HG02623 (cell line): ENCODE measurements around the gene WNT7A.

Experiments
- ATAC-seq: cut with Tn5 transposase; IDR thresholded peaks from one replicate; pipeline ENCODE4 v1.9.1; 2021; ENCODE audit warnings: moderate library complexity; ENCODE audit not compliant: unreplicated experiment

Gene WNT7A

DNA sequence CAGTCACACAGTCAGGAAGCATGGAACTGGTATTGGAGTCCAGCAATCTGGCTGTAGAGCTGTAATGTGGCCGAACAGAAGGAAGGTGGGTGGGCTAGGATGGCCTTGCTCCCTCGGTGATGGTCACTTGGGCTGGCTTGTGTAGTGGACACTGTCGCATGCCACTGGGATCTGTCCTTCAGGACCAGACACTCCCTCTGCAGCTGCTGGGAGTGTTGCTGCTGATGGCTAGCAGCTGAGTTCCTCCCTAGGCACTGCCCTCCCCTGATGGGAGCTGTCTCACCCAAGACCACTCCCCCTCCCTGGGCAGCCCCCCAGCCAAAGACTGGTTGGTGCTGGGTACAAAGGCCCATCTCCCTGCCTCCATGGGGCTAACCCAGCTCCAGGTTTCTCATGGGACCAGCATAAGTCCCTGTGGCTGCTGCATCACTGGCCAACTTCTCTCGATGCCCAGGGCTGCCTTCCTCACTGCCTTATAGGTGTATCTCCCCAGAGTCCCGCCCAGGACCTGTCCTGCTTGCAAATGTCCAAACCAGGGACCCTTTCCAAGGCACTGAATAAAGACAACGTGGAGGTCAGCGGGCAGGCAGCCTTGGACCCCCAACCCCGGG, 48.4 kb downstream of the WNT7A start:
- no peak for ATAC-seq

DNA sequence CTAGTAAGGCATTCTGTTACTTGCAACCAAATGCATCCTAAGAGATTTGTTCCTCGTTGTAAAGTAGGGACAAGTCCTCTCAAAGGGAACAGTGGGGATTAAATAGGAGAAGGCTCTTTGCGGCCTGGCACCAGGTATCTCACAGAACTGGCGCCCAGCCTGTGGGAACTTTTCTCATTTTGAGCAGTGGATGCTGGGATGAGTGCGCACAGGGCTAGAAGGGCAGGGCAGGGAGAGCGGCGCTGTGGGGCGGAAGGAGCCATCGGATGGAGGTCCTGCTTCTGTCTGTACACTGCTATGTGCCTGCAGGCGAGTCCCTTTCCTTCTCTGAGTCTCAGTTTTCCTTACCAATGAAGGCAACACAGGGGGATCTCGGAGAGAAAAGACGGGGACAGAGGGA, 50.6 kb downstream of the WNT7A start:
- ATAC-seq, result no peak

DNA sequence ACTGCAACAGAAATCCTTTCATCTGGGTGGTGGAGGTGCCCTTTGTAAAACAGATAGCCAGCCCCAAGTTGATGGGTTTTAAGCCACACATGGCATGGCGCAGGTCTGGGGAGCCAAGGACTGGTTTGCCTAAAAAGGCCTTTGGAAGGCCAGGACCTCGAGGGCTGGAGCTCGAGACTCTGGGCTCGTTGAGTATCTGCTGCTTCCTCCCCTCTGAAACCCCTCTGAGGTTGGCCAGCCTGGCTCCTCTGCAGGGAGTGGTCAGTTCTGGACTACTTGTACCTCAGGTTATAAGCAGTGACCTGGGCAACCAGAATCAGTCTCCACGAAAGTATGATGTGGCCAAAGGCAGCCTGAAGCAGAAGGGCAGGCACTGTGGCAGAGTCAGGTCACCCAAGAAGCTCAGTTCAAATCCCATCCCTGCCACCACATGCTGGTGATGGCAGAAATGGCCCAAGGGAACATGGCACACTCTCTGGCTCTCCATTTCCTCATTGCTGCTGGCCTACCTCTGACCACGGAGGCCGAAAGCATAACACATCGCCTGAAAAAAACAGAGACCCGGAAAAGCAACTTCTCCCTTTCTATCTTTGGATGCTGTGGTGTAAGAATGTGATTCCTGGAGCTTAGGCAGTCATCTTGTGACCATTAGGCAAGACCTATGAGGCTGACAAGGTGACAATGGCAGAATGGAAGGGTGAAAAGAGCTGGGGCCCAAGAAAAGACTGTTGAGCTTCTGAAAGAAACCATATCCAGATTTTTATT, 51.2 kb downstream of the WNT7A start:
- ATAC-seq, result no peak

DNA sequence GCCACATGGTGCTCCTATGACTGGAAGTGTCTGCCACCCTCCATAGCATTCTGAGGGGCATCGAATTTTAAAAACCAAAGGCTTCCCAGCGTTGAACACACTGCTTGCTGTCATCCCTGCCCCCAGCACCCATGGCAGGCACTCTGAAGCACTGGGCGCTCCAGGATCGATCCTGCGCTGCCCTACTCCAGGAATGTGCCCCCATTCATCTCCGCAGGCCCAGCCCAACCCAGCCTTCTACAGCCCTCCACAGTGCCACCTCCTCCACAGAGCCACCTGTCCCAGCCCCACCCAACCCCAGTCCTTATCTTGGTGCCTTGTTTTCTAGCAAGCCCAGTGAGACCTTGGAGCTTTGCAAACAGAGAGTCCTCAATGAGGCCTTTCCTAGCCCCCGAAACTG, 52.2 kb downstream of the WNT7A start:
- ATAC-seq, result no peak

- no peak for ATAC-seq
Observed at GRCh38 chr3:13827256-13827655, 52.6 kb downstream of the WNT7A start.

DNA sequence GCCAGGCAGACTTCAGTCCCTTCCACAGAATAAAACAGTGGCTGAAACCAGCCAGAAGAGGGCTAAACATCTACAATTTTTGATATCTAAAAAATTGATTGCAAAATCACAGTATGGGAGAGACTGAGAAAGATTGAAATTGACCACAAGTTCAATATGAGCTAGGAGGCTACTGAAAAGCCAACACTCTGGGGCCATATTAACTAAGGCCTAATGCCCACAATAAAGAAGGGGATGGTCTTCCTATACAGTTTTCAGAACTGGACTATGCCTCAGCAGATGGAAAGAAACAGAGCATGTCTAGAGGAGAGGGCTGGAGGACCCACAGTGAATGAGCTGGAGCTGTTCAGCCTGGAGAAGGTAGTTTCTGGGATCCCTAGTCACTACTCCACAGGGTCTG, 53.2 kb downstream of the WNT7A start:
- no peak for ATAC-seq

DNA sequence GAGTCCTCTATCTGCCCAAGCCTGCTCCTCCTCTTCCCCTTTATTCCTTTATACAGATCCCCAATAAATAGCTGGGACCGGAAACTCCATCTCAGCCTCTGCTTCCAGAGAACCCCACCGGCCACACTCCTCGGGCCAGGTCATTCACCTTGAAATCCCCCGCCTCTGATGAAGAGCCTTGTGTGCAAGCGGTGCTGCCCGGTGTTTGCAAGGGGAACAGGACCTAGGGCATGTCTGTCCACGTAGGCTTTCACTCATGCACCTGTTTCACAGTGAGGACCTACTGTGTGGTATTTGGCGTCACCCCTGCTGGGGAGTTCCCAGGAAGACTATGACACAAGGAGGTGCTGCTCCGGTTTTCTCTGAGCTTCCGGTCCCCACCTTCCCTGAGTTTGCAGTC, 54.0 kb downstream of the WNT7A start:
- ATAC-seq, result no peak

DNA sequence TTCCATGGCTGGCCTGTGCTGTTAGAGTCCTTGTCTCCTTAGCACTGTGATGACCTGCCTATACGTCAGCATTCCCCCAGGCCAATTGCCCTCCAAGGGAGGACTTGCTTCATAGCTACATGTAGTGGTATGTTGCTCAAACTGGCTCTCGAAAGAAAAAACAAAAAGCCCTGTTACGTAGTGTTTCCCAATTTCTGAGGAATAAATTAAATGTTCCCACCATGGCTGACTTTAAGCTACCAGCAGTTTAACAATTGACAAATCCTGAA, 54.6 kb downstream of the WNT7A start:
- ATAC-seq, result no peak

DNA sequence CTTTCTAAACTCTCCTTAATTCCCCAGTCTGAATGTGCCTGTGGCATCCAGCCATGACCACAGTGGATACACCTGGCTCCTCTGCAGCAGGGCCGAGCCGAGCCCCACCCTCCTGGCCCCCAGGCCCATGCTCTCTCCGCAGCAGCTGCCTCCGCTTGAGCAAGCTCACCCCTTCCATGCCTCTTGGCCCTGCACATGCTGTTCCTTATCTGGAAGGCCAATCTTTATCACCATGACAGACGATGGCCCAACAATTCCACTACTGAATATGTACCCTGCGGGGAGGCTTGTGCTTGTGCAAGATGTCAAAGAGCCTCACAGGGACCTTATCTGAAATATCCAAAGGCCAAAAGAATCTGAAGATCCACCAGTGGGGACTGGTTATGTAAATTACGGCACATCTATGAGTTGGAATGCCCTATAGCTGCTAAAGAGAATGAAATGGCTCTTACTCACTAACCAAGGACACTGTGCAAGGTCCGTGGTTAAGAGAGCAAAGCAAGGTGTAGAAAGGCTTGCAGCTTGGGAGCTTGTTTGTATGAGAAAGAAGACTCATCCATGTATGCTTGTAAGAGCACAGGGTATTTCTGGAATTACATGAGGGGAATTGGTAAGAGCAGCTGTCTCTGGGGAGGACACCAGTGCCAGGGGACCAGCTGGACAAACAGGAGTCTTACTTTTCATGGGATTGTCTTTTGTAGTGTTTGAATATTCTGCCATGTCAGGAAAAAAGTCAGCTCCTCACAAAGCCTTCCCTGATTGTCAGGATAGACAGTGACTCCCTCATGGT, 55.2 kb downstream of the WNT7A start:
- ATAC-seq, result no peak

DNA sequence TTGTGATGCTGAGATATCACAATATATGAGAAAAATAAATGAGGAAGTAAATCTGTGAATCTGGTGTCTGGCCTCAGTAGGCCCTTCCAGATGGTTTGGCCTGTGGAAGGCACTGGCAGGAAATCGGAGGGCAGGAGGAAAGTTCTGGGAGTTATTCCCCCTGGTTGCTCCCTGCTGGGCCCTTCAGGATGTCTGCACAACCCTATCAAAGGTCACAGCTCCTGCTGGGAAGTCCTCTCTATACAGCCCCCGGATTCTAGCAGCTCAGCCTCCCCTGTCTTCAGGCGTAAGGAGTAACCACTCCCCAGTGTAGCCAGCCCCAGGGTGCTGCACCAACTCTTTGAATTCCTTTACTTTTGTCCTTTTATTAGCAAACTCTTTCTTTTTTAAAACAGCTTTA, 56.2 kb downstream of the WNT7A start:
- no peak for ATAC-seq

DNA sequence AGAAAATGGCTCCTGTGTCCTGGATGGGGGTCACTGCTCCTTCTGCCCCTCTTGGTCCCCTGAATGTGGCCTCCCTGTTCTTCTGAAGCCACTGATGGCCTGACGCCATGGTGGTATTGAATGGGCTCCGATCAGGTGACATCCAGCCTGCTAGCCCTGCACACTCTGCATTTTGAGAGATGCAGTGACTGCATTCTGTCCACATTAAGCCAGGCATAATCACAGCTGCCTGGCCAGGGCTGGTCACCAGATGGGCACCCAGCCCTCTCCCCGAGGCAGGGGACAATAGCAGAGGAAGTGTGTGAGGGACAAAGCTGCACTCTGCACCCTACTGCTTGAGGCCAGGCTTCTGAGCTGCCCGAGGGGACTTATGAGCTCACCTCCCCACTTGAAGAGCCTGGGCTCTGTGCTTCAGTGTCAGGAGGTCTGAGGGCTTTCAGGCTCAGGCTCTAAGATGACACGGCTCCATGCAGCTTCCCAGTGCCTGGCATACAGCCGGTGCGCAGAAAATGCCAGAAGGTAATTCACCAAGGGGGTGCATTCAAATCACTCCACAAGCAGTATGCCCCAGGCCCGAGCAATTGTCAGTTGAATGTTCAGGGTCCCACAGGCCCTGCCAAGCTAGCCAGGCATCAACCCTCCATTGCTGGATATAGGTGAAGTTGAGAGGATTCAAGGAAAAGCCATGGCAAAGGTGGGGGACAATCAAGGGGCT, 56.8 kb downstream of the WNT7A start:
- ATAC-seq, result no peak

- no peak for ATAC-seq
Observed at GRCh38 chr3:13822042-13822441, 57.8 kb downstream of the WNT7A start.

DNA sequence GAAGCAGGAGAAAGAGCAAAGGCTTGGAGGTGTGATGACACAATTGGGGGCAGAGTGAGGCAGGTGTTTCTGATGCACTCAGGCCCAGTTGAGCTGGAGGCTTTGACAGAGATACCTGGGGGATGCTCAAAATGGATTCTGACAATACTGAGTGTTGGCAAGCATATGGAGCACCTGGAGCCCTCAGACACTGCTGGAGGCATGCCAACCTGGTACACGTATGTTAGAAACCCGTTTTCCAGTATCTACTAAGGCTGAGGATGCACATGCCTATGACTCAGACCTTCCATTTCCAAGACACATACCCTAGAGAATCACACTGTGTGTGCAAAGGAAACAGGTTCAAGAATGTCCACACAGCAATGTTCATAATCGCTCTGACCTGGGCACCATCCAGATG, 58.7 kb downstream of the WNT7A start:
- no peak for ATAC-seq

DNA sequence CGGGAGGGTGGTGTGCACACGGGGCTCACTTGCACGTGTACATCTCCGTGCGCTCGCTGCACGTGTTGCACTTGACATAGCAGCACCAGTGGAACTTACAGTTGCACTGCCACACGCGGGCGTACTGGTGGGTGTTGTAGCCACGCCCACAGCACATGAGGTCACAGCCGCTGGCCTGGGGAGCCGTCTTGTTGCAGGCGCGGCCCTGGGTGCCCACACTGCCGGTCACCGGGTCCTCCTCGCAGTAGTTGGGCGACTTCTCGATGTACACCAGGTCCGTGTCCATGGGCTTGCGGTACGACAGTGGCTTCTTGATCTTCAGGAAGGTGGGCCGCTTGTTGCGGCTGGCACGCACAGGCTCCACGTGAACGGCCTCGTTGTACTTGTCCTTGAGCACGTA, 61.0 kb downstream of the WNT7A start:
- ATAC-seq, result no peak

DNA sequence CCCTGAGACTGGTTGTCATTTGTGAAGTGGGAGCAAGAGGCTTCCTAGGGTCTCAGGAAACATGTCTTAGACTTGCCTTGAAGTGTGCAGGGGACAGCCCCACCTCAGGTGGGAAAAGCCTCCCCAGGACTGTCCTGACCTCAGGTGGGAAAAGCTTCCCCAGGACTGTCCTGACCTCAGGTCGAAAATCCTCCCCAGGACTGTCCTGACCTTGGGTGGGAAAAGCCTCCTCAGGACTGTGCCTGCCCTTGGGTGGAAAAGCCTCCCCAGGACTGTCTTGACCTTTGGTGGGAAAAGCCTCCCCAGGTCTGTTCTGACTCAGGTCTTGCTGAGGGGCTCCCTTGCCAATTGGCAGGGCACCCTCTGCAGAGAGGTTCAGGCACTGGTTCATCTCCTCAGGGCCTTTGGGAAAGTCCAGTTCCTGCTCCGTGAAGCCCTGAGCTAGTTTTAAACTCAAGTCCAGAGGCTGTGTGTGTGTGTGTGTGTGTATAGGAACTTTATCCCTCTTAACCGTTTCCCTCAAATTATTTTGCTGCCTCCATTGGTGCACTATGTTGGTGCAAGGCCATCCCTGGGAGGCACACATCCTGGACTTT, 64.7 kb downstream of the WNT7A start:
- ATAC-seq, result no peak

- no peak for ATAC-seq
Observed at GRCh38 chr3:13812034-13812471, 67.8 kb downstream of the WNT7A start.

DNA sequence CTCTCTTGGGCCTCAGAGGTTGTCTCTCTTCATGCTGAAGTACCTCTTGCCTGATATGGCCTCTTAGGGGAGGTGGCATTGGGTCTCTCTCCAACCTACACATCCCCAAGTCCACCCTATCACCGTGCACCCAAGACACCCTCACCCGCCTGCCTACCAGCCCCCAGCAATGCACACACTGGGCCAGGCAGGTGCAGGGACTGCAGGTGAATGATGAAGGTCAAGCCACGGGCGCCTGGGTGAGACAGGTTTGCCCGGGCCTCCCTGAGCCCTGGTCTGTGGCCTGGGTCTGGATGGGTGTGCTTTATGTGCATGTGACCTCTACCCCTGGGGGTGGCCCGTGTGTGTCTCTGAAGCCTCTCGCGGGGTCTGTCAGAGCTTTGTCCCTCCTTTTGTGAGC, 68.3 kb downstream of the WNT7A start:
- no peak for ATAC-seq

DNA sequence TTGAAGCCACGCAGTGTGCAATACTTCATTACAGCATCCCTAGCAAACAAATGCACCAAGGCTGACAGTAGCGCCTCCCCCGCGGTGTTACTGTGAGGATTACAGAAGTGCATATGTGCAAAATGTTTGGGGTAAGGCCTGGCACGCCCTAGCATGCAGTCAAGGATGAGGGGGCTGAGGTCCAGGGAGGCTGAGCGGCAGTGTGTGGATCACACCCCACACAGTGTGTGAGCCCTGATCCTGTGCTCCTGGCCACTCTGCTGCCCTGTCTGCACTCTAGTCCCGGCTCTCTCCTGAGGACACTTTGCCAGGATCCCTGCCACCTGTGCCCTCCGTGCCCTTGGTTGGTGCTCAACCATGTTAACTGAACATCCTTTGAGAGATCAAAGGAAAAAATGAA, 71.3 kb downstream of the WNT7A start:
- no peak for ATAC-seq

DNA sequence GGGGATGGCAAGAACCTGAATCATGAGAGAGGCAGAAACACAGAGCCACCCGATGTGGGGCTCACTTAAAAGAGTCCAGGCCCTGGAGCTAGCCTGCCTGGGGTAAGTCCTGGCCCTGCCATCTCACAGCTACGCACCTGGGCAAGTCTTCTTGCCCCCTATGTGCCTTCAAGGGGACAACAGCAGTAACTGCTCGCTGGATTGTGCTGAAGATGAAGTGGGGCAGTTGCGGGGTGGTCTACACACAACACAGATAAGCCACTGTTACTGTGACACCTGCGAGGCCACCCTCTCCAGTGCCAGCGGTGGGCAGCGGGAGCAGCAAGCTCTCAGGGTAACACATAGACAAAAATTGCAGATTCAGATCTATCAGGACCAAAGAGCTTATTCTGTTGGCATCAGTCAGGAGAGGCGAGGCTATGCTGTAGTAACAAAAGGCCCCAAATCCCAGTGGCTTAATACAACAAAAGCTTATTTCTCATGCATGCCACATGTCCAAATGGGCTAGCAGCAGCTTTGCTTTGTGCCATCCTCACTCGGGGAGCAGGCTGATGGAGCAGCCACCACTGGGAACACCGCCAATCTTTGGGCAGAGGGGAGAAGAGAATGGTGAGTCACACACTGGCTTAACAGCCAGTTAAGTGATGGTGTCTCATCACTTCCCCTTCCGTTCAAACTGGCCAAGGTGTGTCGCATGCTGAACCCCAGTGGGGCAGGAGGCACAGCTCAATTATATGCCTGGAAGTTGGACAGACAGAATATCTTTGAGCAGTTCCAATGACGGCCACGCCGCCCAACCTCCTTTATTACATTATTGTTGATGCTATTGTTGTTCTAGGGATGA, 78.3 kb downstream of the WNT7A start:
- no peak for ATAC-seq

DNA sequence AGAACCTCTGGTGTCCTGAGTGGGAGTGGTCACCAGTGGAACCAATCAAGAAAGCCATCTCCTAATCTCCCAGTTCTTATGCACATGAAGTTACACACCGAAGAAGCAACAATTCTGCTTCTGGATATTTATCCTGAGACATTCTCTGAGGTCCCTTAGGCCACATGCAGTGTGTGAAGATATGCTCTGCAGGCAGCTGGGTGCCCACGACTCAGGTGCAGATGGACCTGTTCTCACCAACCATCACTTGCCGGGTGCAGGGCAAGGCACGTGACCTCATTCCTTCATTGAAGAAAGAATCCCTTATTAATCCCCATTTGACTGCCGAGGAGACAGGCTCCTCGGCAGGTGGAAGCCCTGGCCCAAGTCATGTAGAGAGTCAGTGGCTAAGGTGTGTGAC, 79.8 kb downstream of the WNT7A start:
- no peak for ATAC-seq
